ENCODE data around the gene ST6GALNAC4.

ST6GALNAC4 gene

DNA sequence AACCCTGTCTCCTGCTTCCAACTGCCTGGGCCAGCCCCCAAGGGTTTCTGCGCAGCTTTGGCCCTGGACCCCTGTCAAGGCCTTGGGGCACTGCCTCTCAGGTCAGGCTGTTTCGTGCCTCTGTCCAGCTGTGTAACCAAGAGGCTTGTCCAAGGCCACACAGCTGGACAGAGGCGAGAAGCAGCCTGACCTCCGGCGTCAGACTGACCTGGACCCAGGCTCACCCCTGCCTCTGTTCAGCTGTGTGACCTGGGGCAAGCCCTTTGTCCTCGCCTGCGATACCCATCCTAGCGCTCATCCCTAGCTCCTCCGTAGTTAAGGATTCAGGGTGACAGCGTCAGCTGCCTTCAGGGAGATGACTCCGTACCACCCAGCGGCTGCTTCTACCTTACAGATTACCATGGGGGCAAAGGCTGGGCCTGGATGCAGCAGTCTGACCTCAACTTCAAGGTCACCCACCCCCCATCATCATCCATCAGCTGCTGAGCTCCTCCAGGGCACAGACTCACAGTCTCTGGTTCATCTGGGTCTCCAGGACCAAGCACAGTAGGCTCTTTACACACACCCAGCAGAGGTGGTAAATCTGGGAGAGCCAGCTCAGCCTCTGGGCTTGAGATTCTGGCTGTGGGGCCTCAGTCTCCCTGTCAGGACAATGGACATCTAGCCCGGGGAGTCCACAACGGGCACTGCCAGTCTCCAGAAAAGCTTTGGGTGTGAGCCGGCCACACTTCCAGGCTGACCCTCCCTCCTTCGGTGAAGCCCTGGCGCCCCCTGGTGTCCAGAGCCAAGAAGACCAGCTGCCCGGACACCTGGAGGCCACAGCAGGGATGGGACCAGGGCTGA, 47.3 kb downstream of the ST6GALNAC4 start:
- peak; percentile 54 to 76 (median 60) for DNase-seq

DNA sequence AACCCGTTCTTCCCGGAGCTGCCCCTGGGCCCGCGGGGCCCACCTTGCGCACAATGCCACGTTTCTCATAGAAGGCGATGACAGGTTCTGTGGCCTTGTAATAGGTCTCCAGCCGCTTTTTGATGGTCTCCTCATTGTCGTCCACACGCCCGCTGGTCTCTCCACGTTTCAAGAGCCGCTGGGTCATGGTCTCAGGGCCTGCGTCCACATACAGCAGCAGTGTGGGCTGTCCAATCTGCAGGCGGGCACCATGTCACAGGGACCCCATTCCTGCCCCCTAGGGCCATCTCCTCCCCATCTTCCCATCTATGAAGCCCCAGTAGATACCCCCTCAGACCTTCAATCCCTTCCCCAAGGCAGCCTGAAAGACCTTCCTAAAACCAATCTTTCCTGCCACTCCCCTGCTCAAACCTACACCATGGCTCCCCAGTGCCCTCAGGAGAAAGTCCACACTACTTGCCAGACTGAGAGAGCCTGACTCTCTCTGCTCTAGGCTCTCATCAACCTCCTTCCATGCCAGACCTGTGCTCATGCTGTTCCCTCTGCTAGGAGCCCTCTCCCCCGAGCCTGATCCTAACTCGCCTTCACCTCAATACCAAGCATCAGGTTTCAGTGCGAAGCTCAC, 48.5 kb downstream of the ST6GALNAC4 start:
- DNase-seq = no peak

DNA sequence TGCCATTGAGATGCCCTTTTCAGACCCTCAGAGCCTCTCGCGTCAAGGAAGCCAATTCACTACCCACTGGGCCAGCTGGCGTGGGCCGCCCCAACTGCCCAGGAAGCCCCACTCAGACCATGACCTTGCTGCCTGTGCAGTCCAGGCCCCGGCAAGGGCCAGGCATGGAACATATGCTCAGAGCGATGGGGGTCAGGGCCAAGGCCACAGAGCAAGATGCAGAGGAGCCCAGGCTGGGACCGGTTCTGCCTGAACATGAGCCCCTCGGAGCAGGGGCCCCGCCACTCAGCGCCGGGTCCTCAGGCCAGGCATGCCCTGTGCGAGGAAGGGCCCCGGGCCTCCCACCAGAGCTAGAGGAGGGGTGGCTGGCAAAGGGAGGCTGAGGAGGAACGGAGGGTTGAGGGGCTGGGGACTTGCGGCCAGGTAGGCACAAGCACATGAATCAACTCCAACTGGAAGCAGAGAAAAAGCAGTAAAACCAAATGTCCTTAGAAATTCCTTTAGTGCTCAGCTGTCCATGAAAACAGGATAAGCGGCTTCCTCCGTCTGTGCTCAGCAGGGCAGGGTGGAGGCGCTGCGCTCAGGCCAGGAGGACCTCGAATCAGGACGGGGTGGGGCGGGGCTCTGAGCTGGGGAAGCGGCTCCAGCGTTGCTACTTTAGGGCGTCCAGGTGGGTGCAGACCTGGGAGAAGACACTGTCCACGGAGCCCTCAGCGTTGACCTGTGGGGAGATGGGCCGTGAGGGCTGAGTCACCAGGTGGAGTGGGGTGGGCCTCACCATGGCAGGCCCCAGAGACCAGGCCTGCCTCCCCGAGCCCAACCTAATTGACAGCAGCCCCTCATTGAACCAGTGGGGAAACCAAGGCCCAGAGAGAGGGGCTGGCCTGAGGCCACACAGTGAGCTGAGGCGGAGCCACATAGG, 49.2 kb downstream of the ST6GALNAC4 start:
- DNase-seq = no peak

DNA sequence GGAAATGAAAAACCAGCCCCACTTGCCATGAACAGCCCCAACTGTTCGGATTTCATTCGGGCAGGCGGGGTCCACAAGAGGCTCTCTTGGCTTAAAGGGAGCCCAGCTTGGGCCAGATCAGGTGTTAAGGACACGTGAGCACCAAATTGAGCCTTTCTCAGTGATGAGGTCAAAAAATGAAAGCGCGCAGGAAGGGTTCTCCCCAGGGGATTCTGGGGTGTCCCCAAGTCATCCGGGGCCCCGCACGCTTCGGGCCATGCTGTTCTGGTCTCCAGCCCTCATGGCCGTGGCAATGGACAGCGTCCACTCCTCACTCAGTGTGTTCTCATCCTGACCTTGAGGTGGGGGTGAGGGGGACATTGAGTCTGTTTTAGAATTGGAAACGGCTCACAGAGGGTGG, 50.3 kb downstream of the ST6GALNAC4 start:
- no peak for DNase-seq

DNA sequence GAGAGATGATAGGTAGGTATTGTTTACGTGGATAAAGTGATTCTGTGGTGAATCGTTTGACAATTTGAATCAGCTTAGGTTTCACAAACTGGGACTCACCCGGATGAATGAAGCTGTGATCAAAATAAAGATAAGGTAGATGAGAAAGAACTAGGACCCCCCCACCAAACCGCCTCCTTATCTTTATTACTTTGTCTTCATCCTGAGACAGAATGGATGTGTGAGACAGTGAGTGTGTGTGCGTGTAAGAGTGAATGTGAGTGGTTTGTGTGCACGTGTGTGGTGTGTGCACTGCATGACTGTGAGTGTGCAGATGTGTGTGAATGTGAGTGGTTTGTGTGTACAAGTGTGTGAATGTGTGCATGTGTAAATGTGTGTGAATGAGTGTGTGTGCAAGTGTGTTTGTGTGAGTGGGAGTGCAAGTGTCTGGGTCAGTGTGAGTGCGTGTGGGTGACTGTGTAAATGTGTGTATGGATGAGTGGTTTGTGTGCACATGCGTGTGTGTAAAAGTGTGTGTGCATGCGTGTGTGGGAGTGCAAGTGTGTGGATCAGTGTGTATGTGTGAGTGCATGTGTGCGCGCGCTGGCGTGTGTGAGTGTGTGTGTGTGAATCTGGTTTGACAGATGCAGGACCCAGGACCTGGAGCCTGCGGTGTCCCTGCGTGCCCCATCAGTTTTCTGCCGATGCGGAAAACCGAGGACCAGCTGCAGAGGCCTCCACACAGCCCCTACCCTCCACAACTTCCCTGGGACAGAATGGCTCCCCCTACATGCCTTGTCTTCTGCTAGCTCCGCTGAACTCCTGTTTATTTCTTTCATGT, 51.0 kb downstream of the ST6GALNAC4 start:
- DNase-seq = peak in 2 of 5 experiments; percentile 59 to 93

DNA sequence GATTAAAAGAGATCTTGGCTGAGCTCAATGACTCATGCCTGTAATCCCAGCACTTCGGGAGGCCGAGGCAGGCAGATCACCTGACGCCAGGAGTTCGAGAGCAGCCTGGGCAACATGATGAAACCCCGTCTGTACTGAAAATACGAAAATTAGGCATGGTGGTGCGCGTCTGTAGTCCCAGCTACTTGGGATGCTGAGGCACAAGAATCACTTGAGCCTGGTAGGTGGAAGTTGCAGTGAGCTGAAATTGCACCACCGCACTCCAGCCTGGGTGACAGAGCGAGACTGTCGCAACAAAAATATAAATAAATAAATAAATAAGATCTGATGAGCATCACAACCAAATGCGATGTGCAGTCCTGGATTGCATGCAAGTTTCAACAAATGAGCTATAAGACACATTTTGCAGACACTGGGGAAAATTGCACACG, 53.6 kb downstream of the ST6GALNAC4 start:
- no peak for DNase-seq

DNA sequence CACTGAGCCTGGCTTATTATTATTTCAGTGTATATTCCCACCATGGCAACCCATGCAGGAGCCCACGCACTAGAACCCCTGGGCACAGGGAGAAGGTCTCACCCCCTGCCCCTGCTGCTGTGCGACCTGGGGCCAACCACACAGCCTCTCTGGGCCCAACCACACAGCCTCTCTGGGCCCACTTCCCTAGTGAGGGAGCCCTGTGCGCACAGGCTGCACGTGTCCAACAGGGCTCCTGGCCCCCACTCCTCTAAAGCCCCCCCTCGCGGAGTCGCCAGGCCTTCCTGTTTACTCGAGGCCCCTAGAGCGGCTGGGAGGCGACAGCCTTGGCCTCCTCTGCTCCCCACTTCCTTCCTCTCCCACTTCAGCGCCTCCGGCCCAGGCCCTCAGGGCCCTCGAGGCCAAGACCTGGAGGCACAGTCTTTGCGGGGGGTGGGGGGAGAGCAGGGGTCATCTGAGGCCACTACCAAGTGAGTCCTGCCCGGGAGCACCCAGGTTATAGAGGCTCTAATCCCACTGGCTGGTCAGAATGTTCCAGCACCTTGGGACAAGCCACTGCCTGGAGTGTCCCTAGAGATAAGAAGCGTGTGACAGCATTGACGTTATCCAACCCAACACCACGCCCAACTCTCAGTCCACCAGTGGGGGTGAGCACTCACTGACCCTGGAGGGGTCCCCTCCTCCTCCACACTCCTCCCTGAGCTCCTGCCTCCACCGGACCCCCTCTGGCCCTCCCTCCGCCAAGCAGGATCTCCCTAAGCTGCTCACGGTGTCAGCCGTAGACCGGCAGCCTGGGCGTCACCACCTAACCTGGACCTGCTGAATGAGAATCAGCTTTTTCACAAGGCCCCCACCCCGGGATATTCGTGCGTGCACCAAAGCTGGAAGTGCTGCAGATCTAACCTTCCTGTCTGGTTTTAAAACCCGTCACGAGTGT, 54.5 kb downstream of the ST6GALNAC4 start:
- peak in 2 of 5 experiments; percentile 67 to 73 for DNase-seq

DNA sequence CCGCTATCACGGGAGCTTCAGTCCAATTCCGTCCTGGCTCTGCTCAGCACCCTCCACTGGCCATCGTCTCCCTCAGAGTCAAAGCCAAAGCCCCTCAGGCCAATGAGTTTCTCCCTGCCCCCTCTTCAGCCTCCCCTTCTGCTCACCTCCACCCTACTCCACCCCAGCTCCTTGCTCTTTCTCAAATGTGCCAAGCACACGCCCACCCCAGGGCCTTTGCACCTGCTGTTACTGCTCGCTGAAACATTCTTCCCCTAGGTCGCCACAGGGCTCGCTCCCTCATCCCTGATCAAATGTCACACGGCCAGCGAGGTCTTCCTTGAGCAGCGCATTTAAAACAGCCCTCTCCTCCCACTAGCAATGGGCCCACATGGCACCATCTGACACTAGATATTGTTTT, 56.1 kb downstream of the ST6GALNAC4 start:
- no peak for DNase-seq

DNA sequence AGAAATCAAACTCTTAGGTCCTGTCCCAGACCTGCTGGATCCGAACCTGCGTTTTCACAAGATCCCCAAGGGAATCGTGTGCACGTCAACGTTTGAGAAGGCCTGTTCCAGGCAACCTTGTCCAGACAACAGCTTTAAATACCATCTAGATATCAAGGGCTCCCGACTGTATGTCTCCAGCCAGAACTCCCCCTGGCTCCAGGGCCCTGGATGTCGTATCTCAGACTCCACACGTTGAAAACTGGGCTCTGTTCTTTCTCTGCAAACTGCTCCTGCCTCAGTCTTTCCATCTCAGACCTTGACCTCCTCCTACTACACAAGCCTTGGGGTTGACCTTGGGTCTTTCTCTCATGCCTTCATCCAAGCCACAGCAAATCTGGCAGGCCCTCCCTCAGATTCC, 56.6 kb downstream of the ST6GALNAC4 start:
- no peak for DNase-seq

DNA sequence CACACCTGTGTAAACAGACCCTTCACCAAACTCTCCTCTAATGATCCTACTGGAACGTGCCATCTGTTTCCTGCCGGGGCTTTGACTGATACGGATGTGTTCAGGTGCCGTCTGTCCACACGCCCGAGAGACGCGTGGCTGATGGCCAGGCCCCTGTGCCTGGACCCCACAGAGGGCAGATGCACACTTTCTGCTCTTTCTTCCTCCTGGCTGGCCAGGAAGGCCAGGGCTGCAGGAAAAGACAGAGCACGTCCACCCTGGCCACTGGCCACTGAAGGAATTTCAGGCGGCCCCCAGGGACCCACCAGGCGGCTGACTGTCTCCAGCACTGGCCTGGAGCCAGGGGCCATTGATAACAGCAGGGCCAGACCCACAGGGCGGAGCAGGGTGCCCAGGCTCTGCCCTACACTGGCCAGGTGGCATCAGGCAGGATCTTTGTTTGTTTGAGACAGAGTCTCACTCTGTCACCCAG, 58.8 kb downstream of the ST6GALNAC4 start:
- no peak for DNase-seq
